ENCODE results near the gene PTGIS. TPM values are rescaled to one million over a fixed set of nuclear protein-coding genes. Genes with fewer than 3 reads are reported as not detected.

The PTGIS gene
- total and polyA plus RNA-seq, 2 donors (not counting 1 experiment from before 2014, with no cell fraction given): not detected

GRCh38 chr20:49614338-49615050 lies 46.6 kb upstream of the PTGIS start:
- no peaks in the 10 kb centered on the region for H3K36me3 ChIP-seq (replicated peaks in 1 of 2; ENCODE audit: control extremely low read depth in 1 of 2, control insufficient read depth in 1 of 2, extremely low read depth in 1 of 2, insufficient read depth in 2 of 2, low read length in 1 of 2)
- DNase-seq (no peak), ATAC-seq (ENCODE audit: low read depth) (no peak)
- peaks cover 17 to 22% of the 10 kb centered on the region in 2 donors for H3K4me1 ChIP-seq (ENCODE audit: control insufficient read depth in 2 of 2, insufficient read depth in 2 of 2, low read length in 2 of 2)
- H3K9me3 Mint-ChIP-seq (ENCODE audit: insufficient read depth): no peaks in the 10 kb centered on the region
- WGBS (ENCODE audit: insufficient coverage): 91% methylated on average over 8 of the region's 13 CpGs
- no peak for TF ChIP-seq EZH2 (IDR thresholded peaks at IDR 0.05; ENCODE audit: borderline replicate concordance, insufficient read depth, low read depth, low read length, poor library complexity, severe bottlenecking)
- TF ChIP-seq CTCF (IDR thresholded peaks at IDR 0.05): no peak
- no peaks in the 10 kb centered on the region for H3K79me2 ChIP-seq (ENCODE audit: control insufficient read depth, insufficient read depth, low read length)
- ChIA-PET POLR2A (no interaction called here), CTCF (interaction anchor here (0.9 to 12.2 kb wide), 4 partner anchors 82 to 228 kb away, joined by 3 to 241 read pairs (median 3); no protein-coding TSS in a partner anchor)
- H3K4me1 Mint-ChIP-seq: peaks cover 8% of the 10 kb centered on the region
- H3K4me2 ChIP-seq (replicated peaks; ENCODE audit: low read depth, low read length, poor library complexity, severe bottlenecking): no peak overlapping the region
- H3K27ac ChIP-seq (ENCODE audit: low read length in 2 of 2): no peak overlapping the region
- H3K4me3 ChIP-seq (ENCODE audit: control extremely low read depth in 1 of 5, extremely low read depth in 1 of 5, insufficient read depth in 1 of 5, low read depth in 2 of 5, low read length in 4 of 5): no peak overlapping the region
- H3K9ac ChIP-seq (ENCODE audit: low read length): no peak overlapping the region
- no peaks in the 10 kb centered on the region for H4K20me1 ChIP-seq (ENCODE audit: control insufficient read depth, insufficient read depth, low read length, poor library complexity, severe bottlenecking)
- H3K27me3 ChIP-seq (replicated peaks in 1 of 4; ENCODE audit: control extremely low read depth in 1 of 4, control insufficient read depth in 3 of 4, insufficient read depth in 4 of 4, low read length in 3 of 4): peaks cover 0 to 6% (median 2%) of the 10 kb centered on the region in 4 experiments
- intact Hi-C loops (cut with micrococcal nuclease): loop anchor here (5.0 kb wide), 1 partner anchor 98 kb away; the partner anchor contains the start of gene B4GALT5
- H3K4me3 Mint-ChIP-seq: no peak overlapping the region
- no peaks in the 10 kb centered on the region for H3K9me3 ChIP-seq (ENCODE audit: control extremely low read depth in 1 of 3, control insufficient read depth in 2 of 3, insufficient read depth in 1 of 3, low read length in 2 of 3)
- H3K27ac Mint-ChIP-seq: no peak overlapping the region
- no peak overlapping the region for H2AFZ ChIP-seq (ENCODE audit: insufficient read depth, low read depth, low read length, poor library complexity, severe bottlenecking)
- H3K27me3 Mint-ChIP-seq: no peaks in the 10 kb centered on the region
